Epithelial cell of esophagus (primary cell): ENCODE results near the gene RNF113B.

Experiments used
- DNase-seq: peaks from one replicate; pipeline ENCODE4 v3.0.0; 2010; ENCODE audit warnings: low read depth
- H3K4me3 ChIP-seq: 2 replicates; pipeline ENCODE4 v1.5.1; 2011; ENCODE audit warnings: mild to moderate bottlenecking, low read length, control low read depth
- CTCF ChIP-seq: IDR thresholded peaks from 2 replicates; pipeline ENCODE4 v1.5.1; 2011; ENCODE audit warnings: low read depth, mild to moderate bottlenecking, low read length, control low read depth, inconsistent platforms; ENCODE audit not compliant: insufficient read depth; ENCODE audit errors: missing control alignments

RNF113B gene

GRCh38 chr13:98187965-98188261, 10.8 kb upstream of the RNF113B start:
- TF ChIP-seq CTCF: no peak
- H3K4me3 ChIP-seq: no peak overlapping the region
- DNase-seq: no peak

GRCh38 chr13:98187155-98187964, 10.3 kb upstream of the RNF113B start:
- no peak for TF ChIP-seq CTCF
- H3K4me3 ChIP-seq: no peak overlapping the region
- no peak for DNase-seq

GRCh38 chr13:98184792-98185191, 7.7 kb upstream of the RNF113B start:
- TF ChIP-seq CTCF: no peak
- no peak for DNase-seq
- H3K4me3 ChIP-seq: no peak overlapping the region

GRCh38 chr13:98182589-98182988, 5.5 kb upstream of the RNF113B start:
- DNase-seq: no peak
- H3K4me3 ChIP-seq: no peak overlapping the region
- TF ChIP-seq CTCF: no peak

GRCh38 chr13:98182153-98182552, 5.1 kb upstream of the RNF113B start:
- TF ChIP-seq CTCF: no peak
- DNase-seq: no peak
- H3K4me3 ChIP-seq: no peak overlapping the region

GRCh38 chr13:98181111-98181815, 4.2 kb upstream of the RNF113B start:
- no peak for DNase-seq
- TF ChIP-seq CTCF: no peak
- no peak overlapping the region for H3K4me3 ChIP-seq
